HG02870 (cell line): Measurements from ENCODE around the gene ZNF567.

ENCODE experiments used
- ATAC-seq: cut with Tn5 transposase; IDR thresholded peaks from one replicate; pipeline ENCODE4 v1.9.1; 2021; ENCODE audit warnings: mild to moderate bottlenecking, moderate library complexity; ENCODE audit not compliant: unreplicated experiment

The ZNF567 gene

DNA sequence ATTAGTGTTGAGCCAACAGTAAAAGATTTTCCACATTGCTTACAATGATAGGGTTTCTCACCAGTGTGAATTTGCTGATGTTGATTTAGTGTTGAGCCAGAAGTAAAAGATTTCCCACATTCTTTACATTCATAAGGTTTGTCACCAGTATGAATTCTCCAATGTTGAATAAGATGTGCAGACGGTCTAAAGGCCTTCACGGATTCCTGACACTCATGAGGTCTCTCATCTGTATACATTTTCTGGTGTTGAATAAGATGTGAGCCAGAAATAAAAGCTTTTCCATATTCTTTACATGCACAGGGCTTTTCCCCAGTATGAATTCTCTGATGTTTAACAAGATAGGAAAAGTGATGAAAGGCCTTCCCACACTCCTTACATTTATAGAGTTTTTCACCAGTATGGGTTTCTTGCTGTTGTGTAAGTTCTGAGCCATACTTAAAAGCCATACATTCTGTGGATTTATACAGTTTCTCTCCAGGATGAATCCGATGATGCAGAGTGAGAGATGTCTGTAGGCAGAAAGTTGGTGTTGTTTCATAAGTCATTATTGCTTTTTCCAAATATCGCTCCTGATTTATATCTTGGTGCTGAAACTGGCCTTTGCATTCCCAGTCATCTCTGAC, 62.8 kb downstream of the ZNF567 start:
- no peak for ATAC-seq
